ENCODE data around the gene GPRASP3. TPM values are rescaled to one million over a fixed set of nuclear protein-coding genes. Genes with fewer than 3 reads are reported as not detected.
A peak's percentile ranks its signal among the peaks of the same experiment; 100 is the strongest.

The GPRASP3 gene
- total and polyA plus RNA-seq, 5 donors from 2014 or later: 0.30 to 2.1 (median 1.4) TPM

DNA sequence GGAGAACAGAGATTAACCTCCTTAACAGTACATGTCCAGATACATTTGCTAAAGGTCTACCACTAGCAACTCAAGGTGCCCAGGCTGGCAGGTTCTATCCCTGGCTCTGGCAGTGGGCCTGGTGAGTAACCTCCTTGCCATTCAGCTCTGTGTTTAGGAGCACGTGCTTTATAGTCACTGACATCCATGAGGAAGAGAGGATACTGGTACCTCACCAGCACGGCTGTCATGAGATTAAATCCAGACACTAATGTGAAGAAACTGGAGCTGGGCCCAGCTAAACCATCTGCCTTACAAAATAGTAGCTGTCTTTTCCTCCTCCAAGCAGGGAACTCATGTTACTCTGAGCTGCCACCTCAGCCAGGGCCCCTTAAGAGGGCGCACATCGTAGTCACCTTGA is 45.3 kb downstream of the GPRASP3 start:
- H3K4me1 ChIP-seq (ENCODE audit: control insufficient read depth, insufficient read depth, low read length, poor library complexity, severe bottlenecking): peaks cover 9% of the 10 kb centered on the region
- H3K27ac Mint-ChIP-seq: no peak overlapping the region
- H3K36me3 Mint-ChIP-seq: no peaks in the 10 kb centered on the region
- H3K4me3 Mint-ChIP-seq: no peak overlapping the region
- H3K27ac ChIP-seq (ENCODE audit: insufficient read depth, low read length, poor library complexity, severe bottlenecking): no peak overlapping the region
- no peaks in the 10 kb centered on the region for H3K9me3 ChIP-seq (ENCODE audit: control insufficient read depth in 2 of 2, low read length in 2 of 2)
- no peaks in the 10 kb centered on the region for H3K9me3 Mint-ChIP-seq
- H3K27me3 Mint-ChIP-seq: peaks cover 6% of the 10 kb centered on the region
- H3K4me3 ChIP-seq (ENCODE audit: low read depth, low read length): no peak overlapping the region
- no peaks in the 10 kb centered on the region for H3K36me3 ChIP-seq (ENCODE audit: control insufficient read depth, insufficient read depth, low read length)
- H3K27me3 ChIP-seq (ENCODE audit: control insufficient read depth, insufficient read depth, low read length): no peaks in the 10 kb centered on the region
- DNase-seq: no peak
- H3K4me1 Mint-ChIP-seq: peaks cover 0 to 15% (median 9%) of the 10 kb centered on the region in 4 donors
- ATAC-seq (ENCODE audit: low read depth in 2 of 2): no peak

DNA sequence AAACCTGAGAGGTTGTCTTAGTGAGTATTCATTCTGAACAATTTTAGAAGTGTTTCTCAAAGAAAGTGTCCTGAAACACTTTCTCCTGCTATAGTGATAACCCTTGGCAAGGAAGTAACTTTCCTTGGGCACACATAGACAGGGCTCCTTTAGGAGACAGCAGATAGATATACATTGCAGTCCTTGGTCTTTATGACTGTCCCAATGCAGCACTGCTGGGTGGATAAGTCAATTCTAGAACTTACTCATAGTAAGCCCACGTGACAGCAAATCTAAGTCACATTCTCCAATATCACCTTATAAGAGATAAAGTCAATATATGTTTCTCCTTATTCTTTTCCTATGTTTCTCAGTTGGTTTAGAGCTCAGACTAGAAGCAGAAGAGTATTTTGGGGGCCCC is 46.7 kb downstream of the GPRASP3 start:
- DNase-seq (no peak), ATAC-seq (ENCODE audit: low read depth in 2 of 2) (no peak)
- H3K9me3 Mint-ChIP-seq: no peaks in the 10 kb centered on the region
- no peaks in the 10 kb centered on the region for H3K27me3 ChIP-seq (ENCODE audit: control insufficient read depth, insufficient read depth, low read length)
- peak overlapping the region in 1 of 3 donors; percentile 9 for H3K27ac Mint-ChIP-seq
- H3K4me3 Mint-ChIP-seq: peak overlapping the region in 2 of 4 donors; percentile 23 to 86
- no peak overlapping the region for H3K27ac ChIP-seq (ENCODE audit: insufficient read depth, low read length, poor library complexity, severe bottlenecking)
- H3K4me1 ChIP-seq (ENCODE audit: control insufficient read depth, insufficient read depth, low read length, poor library complexity, severe bottlenecking): peaks cover 9% of the 10 kb centered on the region
- peaks cover 0 to 22% (median 13%) of the 10 kb centered on the region in 4 donors for H3K4me1 Mint-ChIP-seq
- H3K36me3 Mint-ChIP-seq: no peaks in the 10 kb centered on the region
- peaks cover 6% of the 10 kb centered on the region for H3K27me3 Mint-ChIP-seq
- no peaks in the 10 kb centered on the region for H3K9me3 ChIP-seq (ENCODE audit: control insufficient read depth in 2 of 2, low read length in 2 of 2)
- no peaks in the 10 kb centered on the region for H3K36me3 ChIP-seq (ENCODE audit: control insufficient read depth, insufficient read depth, low read length)
- no peak overlapping the region for H3K4me3 ChIP-seq (ENCODE audit: low read depth, low read length)

DNA sequence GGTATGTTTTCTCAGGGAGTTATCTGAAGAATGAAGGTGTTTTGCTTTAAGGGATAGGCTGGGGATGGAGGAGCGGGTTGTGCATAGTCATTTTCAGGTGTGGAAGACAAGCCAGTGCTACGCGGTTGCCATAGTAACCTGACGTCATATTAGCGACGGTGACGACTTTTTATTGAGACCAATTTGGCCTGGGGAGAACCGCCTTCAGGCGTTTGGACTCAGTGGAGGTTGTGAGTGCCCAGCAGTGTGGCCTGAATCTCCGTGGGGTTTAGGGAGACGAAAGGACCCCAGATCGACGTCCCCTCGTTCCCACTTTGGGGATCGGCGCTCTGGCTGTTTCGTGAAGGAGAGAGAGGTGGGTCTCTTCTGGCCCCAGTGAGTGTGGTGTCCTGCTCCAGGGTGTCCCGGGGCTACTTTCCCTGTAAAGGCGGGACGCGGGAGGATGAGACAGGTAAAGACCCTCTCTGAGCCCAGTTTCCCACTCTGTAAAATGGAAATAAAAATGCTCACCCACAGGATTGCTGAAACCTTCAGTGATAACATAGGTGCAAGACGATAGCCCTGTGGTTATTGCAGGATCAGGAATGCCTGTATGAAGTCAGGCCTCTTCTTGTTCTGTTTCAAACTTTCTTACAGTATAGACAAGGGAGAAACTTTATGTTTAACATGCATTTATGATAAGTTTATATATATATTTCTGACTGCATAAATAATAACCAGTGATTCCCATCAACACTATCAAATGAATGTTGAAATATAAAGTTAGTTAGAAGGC is 48.6 kb downstream of the GPRASP3 start:
- DNase-seq: peak; percentile 72 to 89 (median 76)
- peaks cover 6% of the 10 kb centered on the region for H3K27me3 Mint-ChIP-seq
- peak overlapping the region; percentile 55 for H3K27ac ChIP-seq (ENCODE audit: insufficient read depth, low read length, poor library complexity, severe bottlenecking)

More for the DNA sequence above, 48.6 kb downstream of the GPRASP3 start:
- no peaks in the 10 kb centered on the region for H3K9me3 ChIP-seq (ENCODE audit: control insufficient read depth in 2 of 2, low read length in 2 of 2)
- Mint-ChIP-seq H3K36me3 (no peaks in the 10 kb centered on the region), H3K9me3 (peaks cover 0 to 2% (median 0%) of the 10 kb centered on the region in 7 donors), H3K4me3 (peak overlapping the region; percentile 90 to 100 (median 95)), H3K27ac (peak overlapping the region; percentile 87 to 99 (median 95)), H3K4me1 (peaks cover 0 to 22% (median 13%) of the 10 kb centered on the region in 4 donors)
- no peaks in the 10 kb centered on the region for H3K36me3 ChIP-seq (ENCODE audit: control insufficient read depth, insufficient read depth, low read length)
- H3K4me3 ChIP-seq (ENCODE audit: low read depth, low read length): peak overlapping the region; percentile 88
- peak; percentile 78 to 80 for ATAC-seq (ENCODE audit: low read depth in 2 of 2)
- H3K4me1 ChIP-seq (ENCODE audit: control insufficient read depth, insufficient read depth, low read length, poor library complexity, severe bottlenecking): peaks cover 9% of the 10 kb centered on the region
- no peaks in the 10 kb centered on the region for H3K27me3 ChIP-seq (ENCODE audit: control insufficient read depth, insufficient read depth, low read length)

Other genes starting within 250 kb of the GPRASP3 start
- gene TCP11X2, start 248.9 kb upstream of the GPRASP3 start, total RNA-seq: not detected
- gene TCP11X2, start 248.9 kb upstream of the GPRASP3 start, polyA plus RNA-seq: not detected
- not detected for gene TMSB15A, start 204.0 kb upstream of the GPRASP3 start, total RNA-seq
- not detected for gene TMSB15A, start 204.0 kb upstream of the GPRASP3 start, polyA plus RNA-seq
- gene ARMCX5, start 121.2 kb upstream of the GPRASP3 start, total RNA-seq: 11.0 TPM
- gene ARMCX5, start 121.2 kb upstream of the GPRASP3 start, polyA plus RNA-seq: 10 to 100 TPM in 2 of 4 donors, 1 to 10 TPM in 2; 6.2 to 12.4 (median 10.1) TPM
- 27.0 TPM for gene GPRASP1, start 69.3 kb upstream of the GPRASP3 start, total RNA-seq
- gene GPRASP1, start 69.3 kb upstream of the GPRASP3 start, polyA plus RNA-seq: 1 to 10 TPM; 2.5 to 6.9 (median 4.0) TPM
- 1.2 TPM for gene GPRASP2, start 8.3 kb upstream of the GPRASP3 start, total RNA-seq
- 1 to 10 TPM; 2.3 to 3.5 (median 2.7) TPM for gene GPRASP2, start 8.3 kb upstream of the GPRASP3 start, polyA plus RNA-seq
- not detected for gene RAB40AL, start 216.5 kb downstream of the GPRASP3 start, total RNA-seq
- gene RAB40AL, start 216.5 kb downstream of the GPRASP3 start, polyA plus RNA-seq: not detected

Measured in CD4-positive, CD25-positive, alpha-beta regulatory T cell (primary cell).